ENCODE measurements around the gene ANKLE2.

ANKLE2 gene

DNA sequence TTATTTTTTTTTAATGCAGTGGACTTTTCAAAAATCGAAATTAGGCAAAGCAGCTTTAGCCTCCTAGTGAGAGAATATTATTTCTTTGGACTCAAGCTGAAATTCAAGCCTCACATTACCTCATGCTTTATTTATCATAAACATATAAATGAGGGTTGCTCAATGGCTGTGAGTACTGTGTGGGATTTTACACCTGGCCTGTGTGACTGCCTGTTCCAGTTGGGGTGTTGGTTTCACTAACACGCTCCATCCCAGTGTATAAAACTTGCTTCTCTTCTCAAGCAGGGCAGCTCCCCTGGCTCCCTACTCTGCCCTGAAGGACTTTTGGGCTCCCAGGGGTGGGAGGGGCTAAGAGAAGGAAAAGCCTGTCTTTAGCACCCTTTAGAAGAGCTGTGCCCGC is 15.0 kb downstream of the ANKLE2 start:
- no peak for DNase-seq (ENCODE audit: low read depth)

- DNase-seq (ENCODE audit: low read depth): no peak
Observed at GRCh38 chr12:132743831-132744230, 17.8 kb downstream of the ANKLE2 start.

DNA sequence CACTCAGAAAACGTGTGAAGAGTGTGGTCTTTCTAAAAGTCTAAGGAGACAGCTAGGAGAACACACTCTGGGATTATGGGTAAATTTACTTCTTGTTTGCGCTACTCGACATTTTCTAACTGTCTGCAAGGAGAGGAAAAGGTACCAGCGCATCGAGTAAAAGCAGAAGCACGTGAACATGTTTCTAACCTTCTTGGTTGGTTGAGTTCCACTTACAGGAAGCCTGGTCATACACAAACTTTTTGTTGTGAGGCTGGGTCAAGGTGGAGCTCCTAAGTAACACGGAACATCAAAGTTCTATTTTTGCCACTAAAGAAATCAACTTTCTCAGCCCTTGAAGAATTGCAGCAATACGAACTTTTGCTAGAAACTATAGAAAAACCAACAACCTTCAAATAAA is 20.0 kb downstream of the ANKLE2 start:
- no peak for DNase-seq (ENCODE audit: low read depth)

DNA sequence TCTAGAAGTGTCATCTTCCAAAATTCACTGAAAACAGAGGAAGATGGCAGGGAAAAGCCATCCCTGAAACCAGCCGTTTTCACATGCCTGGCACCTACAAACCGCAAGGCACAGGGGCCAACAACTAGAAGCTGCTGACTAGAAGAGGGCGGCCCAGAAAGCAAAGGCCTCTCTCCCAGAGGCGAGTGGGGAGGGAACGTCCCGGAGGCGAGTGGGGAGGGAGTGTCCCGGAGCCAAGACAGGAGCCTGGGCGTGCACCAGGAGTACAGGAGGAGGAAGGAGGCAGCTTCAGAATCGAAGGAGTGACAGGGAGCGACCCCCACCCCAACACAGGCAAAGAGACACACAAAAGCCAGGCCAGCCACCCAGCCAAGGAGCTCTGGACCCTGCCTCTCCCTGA is 21.0 kb downstream of the ANKLE2 start:
- DNase-seq (ENCODE audit: low read depth): no peak

GRCh38 chr12:132740313-132740646 is 21.4 kb downstream of the ANKLE2 start:
- no peak for DNase-seq (ENCODE audit: low read depth)

DNA sequence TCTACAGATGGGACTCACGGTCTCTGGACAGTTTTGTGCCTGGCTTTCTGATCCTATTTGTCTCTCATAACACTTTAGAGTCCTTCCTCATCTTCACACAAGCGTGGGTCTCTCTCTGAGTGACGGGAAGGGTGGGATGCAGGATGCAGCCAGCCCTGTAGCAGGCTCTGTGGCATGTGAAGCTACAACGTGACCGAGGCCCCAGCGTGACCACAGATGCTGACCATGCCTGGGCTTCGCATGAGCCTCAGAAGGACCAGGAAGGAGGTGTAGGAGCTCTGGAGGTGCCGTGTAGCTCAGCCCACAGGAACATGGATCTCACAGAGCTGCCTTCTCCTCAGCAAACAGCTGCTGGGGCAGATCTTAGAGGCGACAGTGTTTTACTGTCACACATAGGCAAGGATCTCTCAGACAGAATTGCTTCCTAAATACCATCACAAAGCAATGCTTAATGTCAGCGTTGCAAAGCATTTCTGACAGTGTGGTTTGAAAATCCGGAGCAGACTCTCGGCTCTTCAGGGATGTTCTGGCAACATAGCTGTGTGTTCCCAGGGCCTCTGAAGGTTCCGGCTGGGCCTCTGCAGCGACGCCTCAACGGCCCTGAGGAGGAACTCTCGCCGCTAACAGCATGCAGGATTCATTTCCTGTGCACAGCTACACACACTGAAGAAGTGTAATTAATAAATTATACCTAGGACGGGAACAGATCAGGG is 21.9 kb downstream of the ANKLE2 start:
- DNase-seq (ENCODE audit: low read depth): no peak

DNA sequence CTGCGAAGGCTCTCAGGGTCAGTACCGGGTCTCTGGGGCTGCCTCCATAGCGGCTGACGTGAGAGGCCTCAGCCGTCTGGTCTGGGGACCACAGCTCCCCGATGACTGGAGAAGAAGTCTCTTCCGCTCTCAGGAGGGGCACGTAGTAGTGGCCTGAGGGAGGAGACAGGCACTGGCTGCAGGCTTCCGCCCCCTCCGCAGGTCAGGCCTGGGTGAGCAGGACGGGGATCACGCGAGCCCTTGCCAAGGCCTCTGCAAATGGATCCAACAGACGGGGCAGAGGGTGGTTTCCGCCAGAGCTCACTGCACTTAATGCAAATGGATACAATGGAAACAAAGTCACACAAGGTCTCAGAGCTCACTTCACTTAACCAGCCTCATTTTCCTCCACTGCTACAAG is 24.7 kb downstream of the ANKLE2 start:
- DNase-seq (ENCODE audit: low read depth): no peak

- DNase-seq (ENCODE audit: low read depth): no peak
Observed at GRCh38 chr12:132736378-132736777, 25.3 kb downstream of the ANKLE2 start.

DNA sequence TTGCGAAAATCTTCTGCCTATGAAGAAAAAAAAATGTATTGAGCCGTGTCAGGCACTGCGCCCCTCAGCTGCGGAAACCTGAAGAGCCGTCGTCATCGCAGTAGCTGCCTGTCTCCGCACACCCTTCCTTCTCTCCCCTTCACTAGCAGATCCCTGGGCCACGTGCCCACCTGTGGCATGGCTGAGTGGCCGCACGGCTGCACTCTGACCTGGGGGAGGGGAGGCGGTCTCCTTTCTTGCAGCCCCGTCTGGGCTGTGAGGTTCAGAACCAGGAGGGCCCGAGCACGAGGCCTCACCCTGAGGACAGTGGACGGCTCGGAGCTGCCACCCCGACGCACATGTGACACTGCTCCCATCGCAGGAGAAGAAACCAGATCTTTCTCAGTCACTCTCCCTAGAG is 26.1 kb downstream of the ANKLE2 start:
- DNase-seq (ENCODE audit: low read depth): no peak

DNA sequence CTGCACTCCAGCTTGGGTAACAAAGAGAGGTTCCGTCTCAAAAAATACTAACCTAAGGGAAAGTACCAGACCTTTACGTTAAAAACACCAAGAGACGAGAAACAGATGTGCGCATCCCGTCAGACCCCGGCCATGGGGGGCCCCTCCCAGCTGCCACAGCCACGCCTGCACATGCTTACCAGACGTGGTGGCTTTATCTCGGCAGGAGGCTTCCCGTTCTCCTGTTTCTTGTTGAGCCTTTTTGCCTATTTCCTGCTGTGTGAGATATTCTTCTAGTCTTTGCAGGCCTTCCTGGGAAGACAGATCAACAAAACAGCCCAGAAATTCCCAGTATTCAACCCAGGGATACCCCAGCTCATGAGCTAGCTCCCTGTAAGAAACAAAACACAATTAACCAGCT is 27.4 kb downstream of the ANKLE2 start:
- no peak for DNase-seq (ENCODE audit: low read depth)

GRCh38 chr12:132731574-132731973 is 30.1 kb downstream of the ANKLE2 start:
- DNase-seq (ENCODE audit: low read depth): no peak

GRCh38 chr12:132730353-132730752 is 31.3 kb downstream of the ANKLE2 start:
- DNase-seq (ENCODE audit: low read depth): no peak

DNA sequence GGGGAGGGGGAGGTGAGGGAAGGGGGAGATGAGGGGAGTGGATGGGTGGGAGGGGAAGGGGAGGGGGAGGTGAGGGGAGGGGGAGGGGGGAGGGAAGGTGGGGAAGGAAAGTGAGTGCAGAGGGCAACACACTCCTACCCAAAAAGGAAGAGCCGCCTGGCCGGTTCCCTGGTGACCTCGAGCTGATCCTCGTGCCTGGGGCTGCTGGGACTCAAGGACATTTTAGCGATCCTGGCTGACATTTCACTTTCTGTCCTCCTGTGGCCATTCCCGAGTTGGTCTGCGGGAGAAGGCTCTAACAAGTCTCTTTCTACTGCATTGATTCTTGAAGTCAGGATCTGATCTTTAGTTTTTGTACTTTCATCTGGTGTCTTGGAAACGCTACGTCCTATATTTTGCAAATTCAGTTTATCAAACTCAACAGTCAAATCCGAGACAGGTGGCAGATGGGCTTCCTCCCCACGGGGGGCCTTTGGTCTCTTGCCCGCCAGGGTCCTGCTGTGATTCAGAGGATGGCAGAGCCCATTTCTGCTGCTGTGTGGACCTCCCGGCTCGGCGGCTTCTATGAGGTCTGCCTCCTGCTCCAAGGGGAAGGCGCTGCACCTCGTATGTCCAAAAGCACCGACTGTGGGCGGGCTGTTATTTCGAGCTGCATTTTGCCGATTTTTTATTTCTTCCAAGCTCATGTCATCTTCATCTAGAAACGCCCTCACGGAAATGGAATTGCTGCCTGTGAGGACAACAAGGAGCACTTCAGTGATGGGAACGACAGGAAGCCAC is 31.9 kb downstream of the ANKLE2 start:
- no peak for DNase-seq (ENCODE audit: low read depth)

GRCh38 chr12:132728502-132728901 is 33.1 kb downstream of the ANKLE2 start:
- no peak for DNase-seq (ENCODE audit: low read depth)

DNA sequence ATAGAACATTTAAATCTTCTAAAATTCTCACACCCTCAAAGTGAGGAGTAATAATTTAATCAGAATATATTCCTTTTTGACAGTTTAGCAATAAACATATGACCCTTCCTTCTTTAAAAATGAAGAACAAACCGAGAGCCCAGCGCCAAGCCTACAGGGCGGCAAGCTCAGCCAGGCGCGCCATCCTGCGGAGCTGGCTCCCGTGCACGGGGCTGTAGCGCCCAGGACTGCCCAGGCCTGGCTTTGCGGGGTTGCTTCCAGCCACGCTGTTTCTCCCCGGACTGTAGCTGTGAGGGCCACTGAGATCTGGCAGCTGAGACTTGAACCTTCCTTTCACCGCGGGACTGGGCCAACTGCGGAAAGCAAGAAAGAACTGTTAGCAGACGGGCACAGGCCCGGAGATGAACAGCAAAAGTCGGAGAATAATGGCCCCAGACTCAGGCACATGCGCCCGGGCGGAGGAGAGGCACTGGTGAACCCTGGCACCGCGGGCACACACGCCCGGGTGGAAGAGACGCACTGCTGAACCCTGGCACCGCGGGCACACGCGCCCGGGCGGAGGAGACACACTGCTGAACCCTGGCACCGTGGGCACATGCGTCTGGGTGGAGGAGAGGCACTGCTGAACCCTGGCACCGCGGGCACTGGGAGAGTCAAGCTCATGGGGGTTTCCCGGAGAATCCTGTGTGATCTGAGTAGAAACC is 34.4 kb downstream of the ANKLE2 start:
- DNase-seq (ENCODE audit: low read depth): no peak

- no peak for DNase-seq (ENCODE audit: low read depth)
Observed at GRCh38 chr12:132726386-132726785, 35.2 kb downstream of the ANKLE2 start.

DNA sequence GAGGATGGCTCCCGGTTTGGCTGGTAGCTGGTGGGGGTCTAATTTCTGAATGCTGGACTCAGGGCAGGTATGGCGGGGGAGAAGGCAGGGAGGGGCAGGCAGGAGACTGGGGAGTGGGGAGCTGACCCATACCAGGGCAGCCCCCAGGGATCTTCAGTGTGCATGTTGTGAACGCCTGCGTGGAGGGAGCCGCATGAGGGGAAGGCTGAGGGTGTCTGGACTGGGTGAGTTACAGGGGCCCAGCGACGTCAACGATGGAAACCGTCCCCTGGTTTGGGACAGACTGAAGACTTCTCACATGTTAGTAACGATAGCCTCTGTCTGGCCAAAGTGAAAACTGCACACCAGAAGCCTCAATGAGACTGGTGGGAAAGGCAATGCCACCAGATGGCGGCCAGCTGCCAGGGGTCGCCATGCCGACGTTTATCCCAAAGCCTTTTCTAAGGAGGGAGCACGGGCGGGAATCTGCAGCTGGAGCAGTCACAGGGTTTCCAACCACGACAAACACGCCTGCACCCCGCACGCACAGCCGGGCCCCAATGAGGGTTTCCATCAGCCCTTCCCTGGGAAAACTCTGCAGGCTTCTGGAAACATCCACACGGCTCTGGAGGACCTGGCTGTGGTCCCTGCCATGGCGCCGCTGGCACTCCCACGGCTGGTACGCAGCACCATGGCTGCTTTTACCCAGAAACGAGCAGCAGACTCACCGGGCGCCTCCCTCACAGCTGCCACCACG is 37.0 kb downstream of the ANKLE2 start:
- DNase-seq (ENCODE audit: low read depth): no peak

DNA sequence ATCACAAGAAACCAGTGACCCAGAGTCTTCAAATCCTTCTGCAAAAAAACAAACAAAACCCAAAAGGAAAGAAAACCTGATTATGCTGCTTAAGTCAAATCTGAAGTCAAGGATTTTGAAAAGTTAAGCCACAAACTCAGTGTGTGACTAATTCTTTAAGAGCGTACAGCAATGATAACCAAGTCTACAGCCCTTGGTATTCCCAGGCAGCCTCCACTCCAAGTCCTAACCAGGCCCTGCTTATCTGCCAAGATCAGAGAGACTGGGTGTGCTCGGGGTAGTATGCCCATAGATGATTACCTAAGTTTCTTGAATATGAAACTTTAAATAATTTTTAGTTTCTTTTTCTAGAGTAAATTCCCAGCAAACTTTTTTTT is 37.9 kb downstream of the ANKLE2 start:
- DNase-seq (ENCODE audit: low read depth): no peak

DNA sequence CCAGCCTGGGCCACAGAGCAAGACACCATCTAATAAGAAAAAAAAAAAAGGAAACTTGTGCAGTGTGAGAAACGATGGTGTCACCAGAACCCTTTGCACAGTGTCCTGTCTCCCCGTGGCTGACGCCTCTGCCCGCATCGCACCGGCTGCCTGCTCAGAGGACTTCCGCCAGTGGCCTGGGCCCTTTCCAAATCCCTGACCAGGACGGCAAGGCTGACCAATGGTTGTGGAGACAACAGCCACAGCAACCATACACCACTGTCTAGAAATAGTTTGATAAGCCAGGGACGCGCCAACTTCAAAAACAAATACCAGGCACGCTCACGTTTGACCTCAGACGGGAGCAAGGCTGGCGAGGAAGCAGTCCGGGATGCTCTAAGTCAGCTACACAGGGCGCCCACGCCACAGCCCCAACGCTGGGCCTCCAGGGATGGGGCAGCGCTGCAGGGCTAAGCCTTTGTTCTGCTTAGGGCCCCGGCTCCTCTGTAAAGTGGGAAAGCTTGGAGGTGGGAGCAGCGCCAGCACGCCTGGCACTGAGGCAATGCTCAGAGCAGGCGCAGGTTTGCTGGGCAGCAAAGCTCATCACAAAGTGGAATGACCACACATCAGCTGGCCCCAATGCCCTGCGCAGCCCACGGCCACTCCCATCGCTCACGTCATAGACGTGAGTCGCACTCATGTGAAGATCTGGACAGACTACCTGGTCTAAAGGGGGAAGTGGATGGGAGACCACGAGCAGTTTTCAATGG is 38.4 kb downstream of the ANKLE2 start:
- DNase-seq (ENCODE audit: low read depth): no peak

GRCh38 chr12:132720606-132721345 is 40.9 kb downstream of the ANKLE2 start:
- no peak for DNase-seq (ENCODE audit: low read depth)

GRCh38 chr12:132719954-132720324 is 41.7 kb downstream of the ANKLE2 start:
- DNase-seq (ENCODE audit: low read depth): no peak
